Upper lobe of right lung (tissue), 1 donor: Measurements from ENCODE around the gene PLXNB1. TPM values are rescaled to one million over a fixed set of nuclear protein-coding genes. Genes with fewer than 3 reads are reported as not detected.

Experiments
- ATAC-seq: fragments of 200-7000 bp; cut with Tn5 transposase; one replicate; pipeline ENCODE4 v1.9.1; 2020; ENCODE audit warnings: mild to moderate bottlenecking, moderate library complexity
- DNase-seq: peaks from one replicate; pipeline ENCODE4 v3.0.0-alpha.2; 2020
- H3K27ac ChIP-seq: fragments of 200-600 bp; one replicate; pipeline ENCODE4 v1.8.0; 2022
- H3K27me3 ChIP-seq: fragments of 200-600 bp; one replicate; pipeline ENCODE4 v1.8.0; 2022; ENCODE audit warnings: mild to moderate bottlenecking
- H3K36me3 ChIP-seq: fragments of 200-600 bp; one replicate; pipeline ENCODE4 v1.8.0; 2022
- H3K4me1 ChIP-seq: fragments of 200-600 bp; one replicate; pipeline ENCODE4 v1.8.0; 2022
- H3K4me3 ChIP-seq: fragments of 200-600 bp; one replicate; pipeline ENCODE4 v1.8.0; 2022; ENCODE audit warnings: mild to moderate bottlenecking
- H3K9me3 ChIP-seq: fragments of 200-600 bp; one replicate; pipeline ENCODE4 v1.8.0; 2022
- CTCF ChIP-seq: fragments of 200-600 bp; IDR thresholded peaks from one replicate; pipeline ENCODE4 v1.8.0; 2022; ENCODE audit warnings: antibody characterized with exemption
- intact Hi-C: fragments of 100-400 bp; cut with DNase I; formaldehyde crosslinking; loops from one replicate; pipeline ENCODE4 v1.11.0; 2022
- total RNA-seq: library from RNA; stranded (reverse); fragmentation: NEBNext Ultra II Directional; extraction: Animal tissue kit (Norgen Biotek cat#: 25700); gene quantifications from one replicate; pipeline ENCODE4 v1.2.1, GENCODE V29; 2021
- donor health status: DM: no; HTN: yes; CAD: no; lungs with severe emphysema.

PLXNB1 gene
- total RNA-seq, 1 donor from 2014 or later, result 103 TPM

- DNase-seq (no peak), ATAC-seq (no peak)
- no peaks in the 10 kb centered on the region for H3K9me3 ChIP-seq
- no peaks in the 10 kb centered on the region for H3K4me1 ChIP-seq
- intact Hi-C loops, result no loop called here
- H3K27ac ChIP-seq, result no peak overlapping the region
- H3K27me3 ChIP-seq, result no peaks in the 10 kb centered on the region
- no peaks in the 10 kb centered on the region for H3K36me3 ChIP-seq
- no peak overlapping the region for H3K4me3 ChIP-seq
- TF ChIP-seq CTCF, result no peak
Observed at GRCh38 chr3:48388966-48389365, 40.9 kb downstream of the PLXNB1 start.

- no peak overlapping the region for H3K27ac ChIP-seq
- DNase-seq (no peak), ATAC-seq (no peak)
- TF ChIP-seq CTCF, result no peak
- intact Hi-C loops, result no loop called here
- H3K4me3 ChIP-seq, result no peak overlapping the region
- H3K36me3 ChIP-seq, result no peaks in the 10 kb centered on the region
- H3K27me3 ChIP-seq, result no peaks in the 10 kb centered on the region
- H3K9me3 ChIP-seq, result no peaks in the 10 kb centered on the region
- H3K4me1 ChIP-seq, result no peaks in the 10 kb centered on the region
Observed at GRCh38 chr3:48387634-48388033, 42.3 kb downstream of the PLXNB1 start.

- DNase-seq (no peak), ATAC-seq (no peak)
- Histone ChIP-seq H3K4me3 (no peak overlapping the region), H3K4me1 (no peaks in the 10 kb centered on the region), H3K36me3 (no peaks in the 10 kb centered on the region), H3K27me3 (no peaks in the 10 kb centered on the region), H3K27ac (no peak overlapping the region), H3K9me3 (no peaks in the 10 kb centered on the region)
- intact Hi-C loops, result no loop called here
- no peak for TF ChIP-seq CTCF
Observed at GRCh38 chr3:48372862-48373435, 56.9 kb downstream of the PLXNB1 start.

- H3K27me3 ChIP-seq, result no peaks in the 10 kb centered on the region
- no peak overlapping the region for H3K27ac ChIP-seq
- no peak overlapping the region for H3K4me3 ChIP-seq
- H3K9me3 ChIP-seq, result no peaks in the 10 kb centered on the region
- DNase-seq (no peak), ATAC-seq (no peak)
- H3K4me1 ChIP-seq, result no peaks in the 10 kb centered on the region
- intact Hi-C loops, result no loop called here
- TF ChIP-seq CTCF, result no peak
- no peaks in the 10 kb centered on the region for H3K36me3 ChIP-seq
Observed at GRCh38 chr3:48372377-48372770, 57.5 kb downstream of the PLXNB1 start.

- no peaks in the 10 kb centered on the region for H3K4me1 ChIP-seq
- no peaks in the 10 kb centered on the region for H3K36me3 ChIP-seq
- no peaks in the 10 kb centered on the region for H3K27me3 ChIP-seq
- ATAC-seq, result no peak
- intact Hi-C loops, result no loop called here
- no peak for DNase-seq
- no peak for TF ChIP-seq CTCF
- H3K9me3 ChIP-seq, result no peaks in the 10 kb centered on the region
- H3K27ac ChIP-seq, result no peak within 1 kb of the TSS
- no peak within 1 kb of the TSS for H3K4me3 ChIP-seq
Observed at GRCh38 chr3:48371651-48372376, 58.1 kb downstream of the PLXNB1 start, which contains the start of gene FBXW12. Gene FBXW12, plus strand, starts transcription at chr3:48372219. Its CDS starts 549 bp downstream, at chr3:48372768.
